Measurements from ENCODE around the gene PCDH1.

PCDH1 gene

GRCh38 chr5:141806626-141807025 is 71.6 kb downstream of the PCDH1 start:
- DNase-seq = no peak

GRCh38 chr5:141805874-141806595 is 72.2 kb downstream of the PCDH1 start:
- DNase-seq = no peak

GRCh38 chr5:141804475-141804874 is 73.7 kb downstream of the PCDH1 start:
- DNase-seq = no peak
